Trophoblast cell (in vitro differentiated cells and primary cell): Measurements from ENCODE around the gene PPP1R13B.

ENCODE experiments used
- DNase-seq, 2 donors: peaks; one replicate each; pipeline ENCODE4 v3.0.0-alpha.2; 2016
- H2AFZ ChIP-seq: 2 replicates; pipeline ENCODE4 v1.6.1; 2013; ENCODE audit warnings: low read length, moderate library complexity, mild to moderate bottlenecking; ENCODE audit not compliant: insufficient read depth, poor library complexity
- H2AK5ac ChIP-seq: 2 replicates; pipeline ENCODE4 v1.6.1; 2013; ENCODE audit warnings: mild to moderate bottlenecking, low read length
- H2BK120ac ChIP-seq: 2 replicates; pipeline ENCODE4 v1.6.1; 2013; ENCODE audit warnings: low read length, mild to moderate bottlenecking, moderate library complexity; ENCODE audit not compliant: insufficient read depth, poor library complexity
- H2BK12ac ChIP-seq: 2 replicates; pipeline ENCODE4 v1.6.1; 2013; ENCODE audit warnings: mild to moderate bottlenecking, low read length, moderate library complexity
- H2BK5ac ChIP-seq: 2 replicates; pipeline ENCODE4 v1.6.1; 2013; ENCODE audit warnings: low read length, low read depth, moderate library complexity, mild to moderate bottlenecking; ENCODE audit not compliant: poor library complexity
- H3K14ac ChIP-seq: 2 replicates; pipeline ENCODE4 v1.6.1; 2013; ENCODE audit warnings: mild to moderate bottlenecking, low read length
- H3K18ac ChIP-seq: 2 replicates; pipeline ENCODE4 v1.6.1; 2013; ENCODE audit warnings: mild to moderate bottlenecking, low read length
- H3K23ac ChIP-seq: 2 replicates; pipeline ENCODE4 v1.6.1; 2013; ENCODE audit warnings: low read length
- H3K27ac ChIP-seq: 2 replicates; pipeline ENCODE4 v1.5.1; 2013; ENCODE audit warnings: low read depth, mild to moderate bottlenecking, inconsistent platforms, low read length, moderate library complexity
- H3K27me3 ChIP-seq: 2 replicates; pipeline ENCODE4 v1.6.1; 2013; ENCODE audit warnings: inconsistent platforms, mild to moderate bottlenecking, low read length, moderate library complexity; ENCODE audit not compliant: insufficient read depth
- H3K36me3 ChIP-seq, 2 experiments: 1 replicate in 1 of 2; 2 replicates in 1 of 2; pipeline ENCODE4 v1.6.1; 2013; ENCODE audit warnings: low read length in 2 of 2, mild to moderate bottlenecking in 2 of 2, moderate library complexity in 1 of 2; ENCODE audit not compliant: insufficient read depth in 2 of 2, control insufficient read depth in 1 of 2
- H3K4ac ChIP-seq: 2 replicates; pipeline ENCODE4 v1.6.1; 2013; ENCODE audit warnings: low read depth, mild to moderate bottlenecking, low read length, moderate library complexity
- H3K4me1 ChIP-seq, 2 experiments: 1 replicate in 1 of 2; 2 replicates in 1 of 2; pipeline ENCODE4 v1.6.1; 2013; ENCODE audit warnings: low read length in 2 of 2, mild to moderate bottlenecking in 2 of 2, moderate library complexity in 1 of 2; ENCODE audit not compliant: insufficient read depth in 2 of 2, control insufficient read depth in 1 of 2
- H3K4me2 ChIP-seq: 2 replicates; pipeline ENCODE4 v1.6.1; 2013; ENCODE audit warnings: inconsistent platforms, mild to moderate bottlenecking, low read length, moderate library complexity
- H3K4me3 ChIP-seq: 2 replicates; pipeline ENCODE4 v1.5.1; 2013; ENCODE audit warnings: mild to moderate bottlenecking, low read depth, low read length, inconsistent platforms
- H3K79me1 ChIP-seq: one replicate; pipeline ENCODE4 v1.6.1; 2013; ENCODE audit warnings: low read length
- H3K79me2 ChIP-seq: 2 replicates; pipeline ENCODE4 v1.6.1; 2013; ENCODE audit warnings: low read length, mild to moderate bottlenecking; ENCODE audit not compliant: control insufficient read depth, insufficient read depth, poor library complexity
- H3K9ac ChIP-seq: 2 replicates; pipeline ENCODE4 v1.6.1; 2013; ENCODE audit warnings: mild to moderate bottlenecking, low read length
- H3K9me3 ChIP-seq: 2 replicates; pipeline ENCODE4 v1.6.1; 2013; ENCODE audit warnings: low read depth, mild to moderate bottlenecking, control low read depth, inconsistent platforms, low read length; ENCODE audit not compliant: insufficient read depth
- H4K12ac ChIP-seq: 2 replicates; pipeline ENCODE4 v1.6.1; 2013; ENCODE audit warnings: low read depth, mild to moderate bottlenecking, low read length, moderate library complexity
- H4K8ac ChIP-seq: 2 replicates; pipeline ENCODE4 v1.6.1; 2013; ENCODE audit warnings: low read depth, mild to moderate bottlenecking, low read length, moderate library complexity
- H4K91ac ChIP-seq: one replicate; pipeline ENCODE4 v1.6.1; 2013; ENCODE audit warnings: low read depth, mild to moderate bottlenecking, low read length, moderate library complexity
- WGBS: extraction: QIAGEN DNeasy Blood & Tissue Kit; methylation state at CpG from one replicate; pipeline ENCODE4 v1.1.7; 2013; ENCODE audit warnings: missing lambda C conversion rate; ENCODE audit not compliant: insufficient read length, insufficient coverage; ENCODE audit errors: extremely low coverage; 5-methylcytosine and 5-hydroxymethylcytosine counted together

The PPP1R13B gene

GRCh38 chr14:103709814-103710213, 137.6 kb downstream of the PPP1R13B start:
- no peak overlapping the region for H3K14ac ChIP-seq
- H2BK5ac ChIP-seq = no peak overlapping the region
- H3K4me2 ChIP-seq = no peak overlapping the region
- H3K9me3 ChIP-seq = no peaks in the 10 kb centered on the region
- no peak overlapping the region for H4K91ac ChIP-seq
- no CpG with 5 or more reads among the region's 15 CpGs for WGBS
- H4K12ac ChIP-seq = no peak overlapping the region
- no peak for DNase-seq
- no peak overlapping the region for H2AK5ac ChIP-seq
- no peak overlapping the region for H2AFZ ChIP-seq
- H2BK120ac ChIP-seq = no peak overlapping the region
- H3K27me3 ChIP-seq = no peaks in the 10 kb centered on the region
- H3K18ac ChIP-seq = no peak overlapping the region
- H3K4ac ChIP-seq = no peak overlapping the region
- H3K79me1 ChIP-seq = no peaks in the 10 kb centered on the region
- no peak overlapping the region for H3K4me3 ChIP-seq
- peaks cover 4 to 16% of the 10 kb centered on the region in 2 experiments for H3K4me1 ChIP-seq
- no peak overlapping the region for H3K27ac ChIP-seq
- no peak overlapping the region for H4K8ac ChIP-seq
- H3K23ac ChIP-seq = no peak overlapping the region
- peaks cover 53 to 59% of the 10 kb centered on the region in 2 experiments for H3K36me3 ChIP-seq
- H3K79me2 ChIP-seq = no peaks in the 10 kb centered on the region
- no peak overlapping the region for H3K9ac ChIP-seq
- H2BK12ac ChIP-seq = no peak overlapping the region

GRCh38 chr14:103708750-103709187, 138.6 kb downstream of the PPP1R13B start:
- H2AK5ac ChIP-seq = no peak overlapping the region
- DNase-seq = no peak
- no peak overlapping the region for H3K18ac ChIP-seq

GRCh38 chr14:103707329-103708263, 139.8 kb downstream of the PPP1R13B start:
- no peak overlapping the region for H4K8ac ChIP-seq
- peak; percentile 98 to 99 for DNase-seq

More at GRCh38 chr14:103708750-103709187, 138.6 kb downstream of the PPP1R13B start:
- Histone ChIP-seq H2BK120ac (no peak overlapping the region), H3K23ac (no peak overlapping the region), H3K4me3 (no peak overlapping the region), H4K8ac (no peak overlapping the region), H3K27me3 (no peaks in the 10 kb centered on the region), H3K4me2 (no peak overlapping the region), H3K14ac (no peak overlapping the region), H3K36me3 (peaks cover 58 to 64% of the 10 kb centered on the region in 2 experiments), H3K4ac (no peak overlapping the region), H2AFZ (no peak overlapping the region), H4K91ac (no peak overlapping the region), H3K79me1 (no peaks in the 10 kb centered on the region), H2BK12ac (no peak overlapping the region), H2BK5ac (no peak overlapping the region), H4K12ac (no peak overlapping the region), H3K27ac (no peak overlapping the region), H3K9me3 (no peaks in the 10 kb centered on the region), H3K79me2 (no peaks in the 10 kb centered on the region), H3K9ac (no peak overlapping the region), H3K4me1 (peaks cover 4 to 12% of the 10 kb centered on the region in 2 experiments)
- WGBS = no CpG with 5 or more reads among the region's 18 CpGs

GRCh38 chr14:103706551-103707328, 140.6 kb downstream of the PPP1R13B start:
- no peaks in the 10 kb centered on the region for H3K79me1 ChIP-seq
- H2BK12ac ChIP-seq = no peak overlapping the region
- no peak overlapping the region for H3K27ac ChIP-seq
- H4K91ac ChIP-seq = no peak overlapping the region
- H3K27me3 ChIP-seq = no peaks in the 10 kb centered on the region
- H3K4me3 ChIP-seq = no peak overlapping the region
- peak; percentile 96 to 97 for DNase-seq
- no peak overlapping the region for H3K9ac ChIP-seq
- no peak overlapping the region for H3K23ac ChIP-seq
- H3K18ac ChIP-seq = no peak overlapping the region
- no peak overlapping the region for H4K8ac ChIP-seq
- no peaks in the 10 kb centered on the region for H3K79me2 ChIP-seq
- no peak overlapping the region for H3K4me2 ChIP-seq
- no peaks in the 10 kb centered on the region for H3K4me1 ChIP-seq
- no CpG with 5 or more reads among the region's 41 CpGs for WGBS
- no peak overlapping the region for H2AFZ ChIP-seq
- H3K36me3 ChIP-seq = peaks cover 78 to 79% of the 10 kb centered on the region in 2 experiments
- H2AK5ac ChIP-seq = no peak overlapping the region
- no peaks in the 10 kb centered on the region for H3K9me3 ChIP-seq
- no peak overlapping the region for H2BK120ac ChIP-seq
- no peak overlapping the region for H3K4ac ChIP-seq
- H3K14ac ChIP-seq = no peak overlapping the region
- no peak overlapping the region for H4K12ac ChIP-seq
- no peak overlapping the region for H2BK5ac ChIP-seq

More at GRCh38 chr14:103707329-103708263, 139.8 kb downstream of the PPP1R13B start:
- no peak overlapping the region for H3K4me2 ChIP-seq
- no peak overlapping the region for H3K27ac ChIP-seq
- no peak overlapping the region for H3K9ac ChIP-seq
- peaks cover 0 to 5% of the 10 kb centered on the region in 2 experiments for H3K4me1 ChIP-seq
- H3K4me3 ChIP-seq = no peak overlapping the region
- H3K4ac ChIP-seq = no peak overlapping the region
- H2BK5ac ChIP-seq = no peak overlapping the region
- peak overlapping the region; percentile 3 for H4K12ac ChIP-seq
- no peaks in the 10 kb centered on the region for H3K9me3 ChIP-seq
- H4K91ac ChIP-seq = no peak overlapping the region
- no peak overlapping the region for H2BK120ac ChIP-seq
- peaks cover 70 to 74% of the 10 kb centered on the region in 2 experiments for H3K36me3 ChIP-seq
- no CpG with 5 or more reads among the region's 29 CpGs for whole genome bisulfite sequencing
- H3K27me3 ChIP-seq = no peaks in the 10 kb centered on the region
- H3K79me2 ChIP-seq = no peaks in the 10 kb centered on the region
- H3K79me1 ChIP-seq = no peaks in the 10 kb centered on the region
- no peak overlapping the region for H2AFZ ChIP-seq
- H3K14ac ChIP-seq = no peak overlapping the region
- H2AK5ac ChIP-seq = no peak overlapping the region
- no peak overlapping the region for H3K23ac ChIP-seq
- H3K18ac ChIP-seq = no peak overlapping the region
- no peak overlapping the region for H2BK12ac ChIP-seq
